Melanocyte of skin (primary cell): ENCODE data around the gene PLAC8L1. TPM values are rescaled to one million over a fixed set of nuclear protein-coding genes. Genes with fewer than 3 reads are reported as not detected.

Experiments used
- small RNA-seq, 2 donors: library from RNA; depleted of rRNA; stranded (forward); fragments of <200 nt; gene quantifications; one replicate each; pipeline ENCODE3, GENCODE V24; 2012
- total RNA-seq, 2 donors: library from RNA; depleted of rRNA; stranded (reverse); fragments of >200 nt; gene quantifications; 2 replicates each; pipeline ENCODE4 v1.2.3, GENCODE V29; 2012

Gene PLAC8L1, protein sequence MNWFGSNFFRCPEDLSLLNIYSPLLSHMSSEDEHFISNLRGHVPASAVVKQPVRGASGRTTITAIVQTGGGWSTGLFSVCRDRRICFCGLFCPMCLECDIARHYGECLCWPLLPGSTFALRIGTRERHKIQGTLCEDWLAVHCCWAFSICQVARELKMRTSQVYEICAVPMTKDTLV
- total RNA-seq, result not detected

DNA sequence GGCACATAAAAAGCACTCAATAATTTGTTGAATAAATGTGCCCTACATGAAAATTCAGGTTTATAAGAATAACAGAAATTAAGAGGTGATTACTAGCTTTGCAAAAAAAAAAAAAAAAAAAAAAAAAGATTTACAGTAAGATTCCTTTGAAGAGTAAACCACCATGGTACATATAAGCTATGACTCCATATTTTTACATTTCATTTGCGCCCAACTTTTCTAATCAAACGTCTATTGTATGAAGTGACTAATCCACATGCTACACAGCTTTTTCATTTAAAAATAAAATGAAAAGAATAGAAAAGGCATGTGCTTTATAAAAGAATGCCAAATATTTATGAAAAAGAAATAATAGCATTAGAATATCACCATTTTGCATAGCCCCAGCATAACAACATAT lies at the start of gene PLAC8L1:
Gene PLAC8L1, minus strand, starts transcription at position 101 of the 400 bp plus-strand sequence. CDS start 1,266 bp downstream, outside the sequence.

Small RNA genes lying within 50 kb of the gene (small RNA-seq; reads per million reads assigned to genes)
- gene AC091959.1, result 0 to 0.26 reads per million in 2 donors

Other genes starting within 250 kb of the PLAC8L1 start
- not detected for gene GRXCR2, start 232.6 kb downstream of the PLAC8L1 start, total RNA-seq
- gene SH3RF2, start 169.0 kb downstream of the PLAC8L1 start, total RNA-seq, result under 1 TPM; under 0.01 TPM
- gene LARS1, start 77.1 kb upstream of the PLAC8L1 start, total RNA-seq, result 100 to 1,000 TPM in 1 of 2 donors, 10 to 100 TPM in 1; 85.7 to 123 TPM
- gene RBM27, start 98.0 kb upstream of the PLAC8L1 start, total RNA-seq, result 10 to 100 TPM; 14.5 to 18.6 TPM
- gene POU4F3, start 233.3 kb upstream of the PLAC8L1 start, total RNA-seq, result under 1 TPM in 1 of 2 donors, not detected in 1; 0.34 TPM